OCI-LY1 (cell line): Measurements from ENCODE around the gene KAT6B.

Source experiments
- H2AFZ ChIP-seq: fragments of 200-600 bp; sonication (generic), shearing (Covaris generic); 2 replicates; pipeline ENCODE4 v1.6.0; 2014; ENCODE audit warnings: antibody characterized with exemption, mild to moderate bottlenecking, low read length
- H3F3A ChIP-seq: fragments of 200-600 bp; sonication (generic), shearing (Covaris generic); 2 replicates; pipeline ENCODE4 v1.6.0; 2014; ENCODE audit warnings: mild to moderate bottlenecking, antibody characterized with exemption, low read length, moderate library complexity; ENCODE audit not compliant: insufficient read depth
- H3K27ac ChIP-seq: fragments of 200-600 bp; sonication (generic); 2 replicates; pipeline ENCODE4 v1.5.1; 2014; ENCODE audit warnings: low read length, mixed run types, mild to moderate bottlenecking, low read depth; ENCODE audit not compliant: poor library complexity, severe bottlenecking
- H3K27me3 ChIP-seq: fragments of 200-600 bp; sonication (generic); 2 replicates; pipeline ENCODE4 v1.6.0; 2014; ENCODE audit warnings: antibody characterized with exemption, mild to moderate bottlenecking, low read length, moderate library complexity; ENCODE audit not compliant: insufficient read depth
- H3K36me3 ChIP-seq: fragments of 200-600 bp; sonication (generic); 2 replicates; pipeline ENCODE4 v1.6.1; 2014; ENCODE audit warnings: mild to moderate bottlenecking, antibody characterized with exemption, low read length, moderate library complexity, mixed read lengths; ENCODE audit not compliant: insufficient read depth
- H3K4me1 ChIP-seq: fragments of 200-600 bp; sonication (generic); 2 replicates; pipeline ENCODE4 v1.5.1; 2014; ENCODE audit warnings: mild to moderate bottlenecking, low read length, moderate library complexity; ENCODE audit not compliant: insufficient read depth, severe bottlenecking
- H3K4me2 ChIP-seq: fragments of 200-600 bp; sonication (generic), shearing (Covaris generic); 2 replicates; pipeline ENCODE4 v1.6.1; 2014; ENCODE audit warnings: low read length
- H3K4me3 ChIP-seq: fragments of 200-600 bp; sonication (generic); 2 replicates; pipeline ENCODE4 v1.5.1; 2014; ENCODE audit warnings: low read length, low read depth, mild to moderate bottlenecking, mixed read lengths; ENCODE audit not compliant: poor library complexity, severe bottlenecking
- H3K79me2 ChIP-seq: fragments of 200-600 bp; shearing (Covaris generic); 2 replicates; pipeline ENCODE4 v1.6.1; 2016; ENCODE audit warnings: mixed run types, low read length, mixed read lengths; ENCODE audit not compliant: insufficient read depth
- H3K9ac ChIP-seq: fragments of 200-600 bp; sonication (generic), shearing (Covaris generic); 2 replicates; pipeline ENCODE4 v1.6.1; 2014; ENCODE audit warnings: mild to moderate bottlenecking, low read length, mixed read lengths
- H3K9me2 ChIP-seq: fragments of 200-600 bp; sonication (generic), shearing (Covaris generic); 2 replicates; pipeline ENCODE4 v1.6.1; 2014; ENCODE audit warnings: low read depth, mild to moderate bottlenecking, low read length, mixed read lengths
- H3K9me3 ChIP-seq: fragments of 200-600 bp; shearing (Covaris generic); 2 replicates; pipeline ENCODE4 v1.6.1; 2014; ENCODE audit warnings: low read length, mixed read lengths
- H4K20me1 ChIP-seq: fragments of 200-600 bp; sonication (generic), shearing (Covaris generic); 2 replicates; pipeline ENCODE4 v1.6.0; 2016; ENCODE audit warnings: mild to moderate bottlenecking, low read length; ENCODE audit not compliant: insufficient read depth
- CTCF ChIP-seq: fragments of 200-600 bp; sonication (generic), shearing (Covaris generic); IDR thresholded peaks from 2 replicates; pipeline ENCODE4 v1.5.1; 2017; ENCODE audit warnings: mild to moderate bottlenecking, antibody characterized with exemption, low read length, moderate library complexity, mixed read lengths
- EZH2 ChIP-seq: fragments of 200-600 bp; sonication (generic), shearing (Covaris generic); IDR thresholded peaks from 2 replicates; pipeline ENCODE4 v1.8.0; 2017; ENCODE audit warnings: borderline replicate concordance, mixed run types, mild to moderate bottlenecking, antibody characterized with exemption, low read length, moderate library complexity, mixed read lengths

KAT6B gene

GRCh38 chr10:74960670-74961069 is 134.3 kb downstream of the KAT6B start:
- Histone ChIP-seq H3K4me3 (no peak overlapping the region), H3K36me3 (0 out of 2 replicates have a peak, but pooled peaks cover 4% of the 10 kb centered on the region), H3F3A (no peaks in the 10 kb centered on the region), H3K9me3 (no peaks in the 10 kb centered on the region), H3K4me2 (no peak overlapping the region), H3K9ac (no peak overlapping the region), H3K4me1 (peaks cover 5% of the 10 kb centered on the region), H2AFZ (no peak overlapping the region), H4K20me1 (no peaks in the 10 kb centered on the region), H3K27me3 (no peaks in the 10 kb centered on the region), H3K9me2 (no peaks in the 10 kb centered on the region), H3K79me2 (peaks cover 16% of the 10 kb centered on the region; the same call in 1 of the 2 replicates), H3K27ac (no peak overlapping the region)
- TF ChIP-seq EZH2 (no peak), CTCF (no peak)

- Histone ChIP-seq H3F3A (no peaks in the 10 kb centered on the region), H3K27ac (no peak overlapping the region), H3K36me3 (0 out of 2 replicates have a peak, but pooled peaks cover 4% of the 10 kb centered on the region), H3K9ac (no peak overlapping the region), H3K9me3 (no peaks in the 10 kb centered on the region), H3K79me2 (peaks cover 14% of the 10 kb centered on the region; the same call in 1 of the 2 replicates), H3K4me3 (no peak overlapping the region), H3K4me1 (peaks cover 7% of the 10 kb centered on the region), H3K4me2 (no peak overlapping the region), H2AFZ (no peak overlapping the region), H3K9me2 (no peaks in the 10 kb centered on the region), H4K20me1 (no peaks in the 10 kb centered on the region), H3K27me3 (no peaks in the 10 kb centered on the region)
- no peak for TF ChIP-seq CTCF
- no peak for TF ChIP-seq EZH2
These were observed 136.1 kb downstream of the KAT6B start for GRCh38 chr10:74962517-74962916.

GRCh38 chr10:74963549-74963948 is 137.1 kb downstream of the KAT6B start:
- no peak overlapping the region for H3K9ac ChIP-seq
- no peak overlapping the region for H2AFZ ChIP-seq
- H3K27me3 ChIP-seq = no peaks in the 10 kb centered on the region
- no peak overlapping the region for H3K4me2 ChIP-seq
- H3K4me3 ChIP-seq = no peak overlapping the region
- H3K27ac ChIP-seq = no peak overlapping the region
- no peaks in the 10 kb centered on the region for H3K9me2 ChIP-seq
- H4K20me1 ChIP-seq = no peaks in the 10 kb centered on the region
- H3K4me1 ChIP-seq = peaks cover 14% of the 10 kb centered on the region
- 0 out of 2 replicates have a peak, but pooled peaks cover 4% of the 10 kb centered on the region for H3K36me3 ChIP-seq
- no peaks in the 10 kb centered on the region for H3F3A ChIP-seq
- no peaks in the 10 kb centered on the region for H3K9me3 ChIP-seq
- TF ChIP-seq CTCF = no peak
- TF ChIP-seq EZH2 = no peak
- H3K79me2 ChIP-seq = peaks cover 11% of the 10 kb centered on the region; the same call in 1 of the 2 replicates
